GM23338 (cell line): Measurements from ENCODE around the gene ZNF22. TPM values are rescaled to one million over a fixed set of nuclear protein-coding genes. Genes with fewer than 3 reads are reported as not detected.

ENCODE experiments used
- ATAC-seq: fragments of 200-7000 bp; cut with Tn5 transposase; 3 replicates; pipeline ENCODE4 v1.9.1; 2020
- DNase-seq: peaks from one replicate; pipeline ENCODE4 v3.0.0-alpha.2; 2015; ENCODE audit warnings: low spot score
- H2AFZ ChIP-seq: fragments of 200-600 bp; sonication (generic); 2 replicates; pipeline ENCODE4 v1.8.0; 2016; ENCODE audit warnings: antibody characterized with exemption, mild to moderate bottlenecking, moderate library complexity
- H3F3A ChIP-seq: fragments of 200-600 bp; sonication (generic); replicated peaks from 2 replicates; pipeline ENCODE4 v1.8.0; 2017; ENCODE audit warnings: antibody characterized with exemption, mixed run types, low read depth
- H3K27ac ChIP-seq: fragments of 200-600 bp; sonication (generic); 2 replicates; pipeline ENCODE4 v1.6.1; 2016; ENCODE audit warnings: low read depth
- H3K27me3 ChIP-seq: fragments of 200-600 bp; sonication (generic); 2 replicates; pipeline ENCODE4 v1.8.0; 2016; ENCODE audit warnings: mild to moderate bottlenecking, mixed run types, moderate library complexity; ENCODE audit not compliant: insufficient read depth
- H3K36me3 ChIP-seq: fragments of 200-600 bp; sonication (generic); 2 replicates; pipeline ENCODE4 v1.8.0; 2016; ENCODE audit warnings: mild to moderate bottlenecking; ENCODE audit not compliant: insufficient read depth
- H3K4me1 ChIP-seq: fragments of 200-600 bp; sonication (generic); 2 replicates; pipeline ENCODE4 v1.8.0; 2016; ENCODE audit warnings: mild to moderate bottlenecking, moderate library complexity; ENCODE audit not compliant: insufficient read depth
- H3K4me2 ChIP-seq: fragments of 200-600 bp; sonication (generic); 2 replicates; pipeline ENCODE4 v1.7.1; 2017; ENCODE audit warnings: mixed run types
- H3K4me3 ChIP-seq: fragments of 200-600 bp; sonication (generic); 2 replicates; pipeline ENCODE4 v1.6.1; 2016; ENCODE audit warnings: mixed run types
- H3K79me2 ChIP-seq: fragments of 200-600 bp; sonication (generic); replicated peaks from 2 replicates; pipeline ENCODE4 v1.8.0; 2017; ENCODE audit warnings: mild to moderate bottlenecking; ENCODE audit not compliant: insufficient read depth
- H3K9me2 ChIP-seq: fragments of 200-600 bp; sonication (generic); 2 replicates; pipeline ENCODE4 v1.8.0; 2017; ENCODE audit not compliant: insufficient read depth
- H4K20me1 ChIP-seq: fragments of 200-600 bp; sonication (generic); replicated peaks from 2 replicates; pipeline ENCODE4 v1.8.0; 2017; ENCODE audit warnings: mild to moderate bottlenecking; ENCODE audit not compliant: insufficient read depth
- H3K27ac Mint-ChIP-seq: 2 replicates; pipeline ENCODE4 v1.8.0; 2020; ENCODE audit warnings: inconsistent platforms, mild to moderate bottlenecking, moderate library complexity, mixed read lengths
- H3K27me3 Mint-ChIP-seq: 3 replicates; pipeline ENCODE4 v1.8.0; 2022; ENCODE audit warnings: low read depth, mild to moderate bottlenecking, moderate library complexity, mixed read lengths, inconsistent platforms; ENCODE audit not compliant: insufficient read depth, poor library complexity
- H3K36me3 Mint-ChIP-seq: 3 replicates; pipeline ENCODE4 v1.8.0; 2021; ENCODE audit warnings: low read depth, mild to moderate bottlenecking, inconsistent platforms, moderate library complexity, mixed read lengths
- H3K4me1 Mint-ChIP-seq: 3 replicates; pipeline ENCODE4 v1.8.0; 2020; ENCODE audit warnings: mild to moderate bottlenecking, inconsistent platforms, mixed read lengths
- H3K4me3 Mint-ChIP-seq: 3 replicates; pipeline ENCODE4 v1.8.0; 2021; ENCODE audit warnings: moderate library complexity, mild to moderate bottlenecking, inconsistent platforms, mixed read lengths
- H3K9me3 Mint-ChIP-seq: 3 replicates; pipeline ENCODE4 v1.8.0; 2020; ENCODE audit warnings: moderate library complexity, mild to moderate bottlenecking, inconsistent platforms, mixed read lengths
- CREB1 ChIP-seq: fragments of 250-450 bp; sonication (Bioruptor Pico); IDR thresholded peaks from 2 replicates; pipeline ENCODE4 v1.5.0; 2020; ENCODE audit warnings: low read depth, mild to moderate bottlenecking, moderate library complexity
- POLR2AphosphoS5 ChIP-seq: IDR thresholded peaks from 2 replicates; pipeline ENCODE4 v1.6.1; 2016; ENCODE audit warnings: antibody characterized with exemption, low read depth
- ZNF114 ChIP-seq: fragments of 250-450 bp; sonication (Bioruptor Pico); IDR thresholded peaks from 2 replicates; pipeline ENCODE4 v1.5.0; 2020; ENCODE audit warnings: mild to moderate bottlenecking, moderate library complexity
- ZNF331 ChIP-seq: fragments of 250-450 bp; sonication (Bioruptor Pico); IDR thresholded peaks from 2 replicates; pipeline ENCODE4 v1.5.0; 2020; ENCODE audit warnings: low read depth, mild to moderate bottlenecking, moderate library complexity
- polyA plus RNA-seq: library from polyadenylated mRNA; unstranded; fragments of >200 nt; fragmentation: Nextera tagmentation; extraction: Ambion mirVana; gene quantifications from 2 replicates; pipeline ENCODE4 v1.2.1, GENCODE V29; 2016
- total RNA-seq: library from RNA; depleted of rRNA; stranded (reverse); fragments of >200 nt; shearing (Covaris generic); gene quantifications from 2 replicates; pipeline ENCODE4 v1.2.3, GENCODE V29; 2014
- TF ChIP-seq, protein P1 (sequence below): fragments of 250-450 bp; sonication (Bioruptor Pico); IDR thresholded peaks from 2 replicates; pipeline ENCODE4 v1.5.0; 2020; ENCODE audit warnings: mild to moderate bottlenecking, moderate library complexity
- TF ChIP-seq, protein P2 (sequence below): IDR thresholded peaks from 2 replicates; pipeline ENCODE4 v1.6.1; 2016; ENCODE audit warnings: antibody characterized with exemption
- TF ChIP-seq, protein P3 (sequence below): IDR thresholded peaks from one replicate; pipeline ENCODE4 v1.6.1; 2018; ENCODE audit warnings: antibody characterized with exemption; ENCODE audit not compliant: unreplicated experiment

Gene ZNF22
- total and polyA plus RNA-seq, 2 experiments from 2014 or later: 40.5 to 81.8 TPM

DNA sequence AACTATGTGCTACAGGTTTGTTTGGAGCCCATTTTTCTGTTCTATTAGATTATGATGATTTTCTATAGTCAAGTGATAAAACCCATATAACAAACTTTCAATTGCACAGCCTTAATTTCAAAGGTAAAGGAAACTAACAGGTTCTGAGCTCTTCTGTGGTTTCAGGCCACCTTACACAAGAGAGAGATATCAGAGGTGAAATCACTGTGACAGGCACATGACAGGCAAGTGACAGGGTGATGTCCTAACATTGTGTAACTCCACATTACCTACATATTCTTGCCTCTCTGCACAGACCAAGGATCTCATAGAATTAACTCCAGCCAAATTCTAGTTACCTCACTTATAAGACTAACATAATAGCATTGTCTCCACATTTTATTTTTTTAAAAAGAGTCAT is 35.0 kb downstream of the ZNF22 start:
- H3K4me1 ChIP-seq: no peaks in the 10 kb centered on the region
- no peak overlapping the region for H2AFZ ChIP-seq
- H3K4me1 Mint-ChIP-seq: no peaks in the 10 kb centered on the region
- H3K9me3 Mint-ChIP-seq: peaks cover 22% of the 10 kb centered on the region
- no peaks in the 10 kb centered on the region for H3F3A ChIP-seq
- H3K27me3 Mint-ChIP-seq: peaks cover 5% of the 10 kb centered on the region
- H3K36me3 Mint-ChIP-seq: peaks cover 12% of the 10 kb centered on the region
- H4K20me1 ChIP-seq: no peaks in the 10 kb centered on the region
- no peak overlapping the region for H3K27ac ChIP-seq
- no peaks in the 10 kb centered on the region for H3K9me2 ChIP-seq
- ATAC-seq (no peak), DNase-seq (no peak)
- H3K36me3 ChIP-seq: no peaks in the 10 kb centered on the region
- H3K4me3 ChIP-seq: no peak overlapping the region
- H3K27me3 ChIP-seq: no peaks in the 10 kb centered on the region
- H3K4me2 ChIP-seq: no peak overlapping the region
- H3K79me2 ChIP-seq: no peaks in the 10 kb centered on the region
- no peak overlapping the region for H3K27ac Mint-ChIP-seq
- no peak overlapping the region for H3K4me3 Mint-ChIP-seq
- no peak for TF ChIP-seq ZNF331
- TF ChIP-seq CREB1 (CRISPR knock-in tag): no peak
- no peak for TF ChIP-seq POLR2AphosphoS5
- TF ChIP-seq, protein P1, sequence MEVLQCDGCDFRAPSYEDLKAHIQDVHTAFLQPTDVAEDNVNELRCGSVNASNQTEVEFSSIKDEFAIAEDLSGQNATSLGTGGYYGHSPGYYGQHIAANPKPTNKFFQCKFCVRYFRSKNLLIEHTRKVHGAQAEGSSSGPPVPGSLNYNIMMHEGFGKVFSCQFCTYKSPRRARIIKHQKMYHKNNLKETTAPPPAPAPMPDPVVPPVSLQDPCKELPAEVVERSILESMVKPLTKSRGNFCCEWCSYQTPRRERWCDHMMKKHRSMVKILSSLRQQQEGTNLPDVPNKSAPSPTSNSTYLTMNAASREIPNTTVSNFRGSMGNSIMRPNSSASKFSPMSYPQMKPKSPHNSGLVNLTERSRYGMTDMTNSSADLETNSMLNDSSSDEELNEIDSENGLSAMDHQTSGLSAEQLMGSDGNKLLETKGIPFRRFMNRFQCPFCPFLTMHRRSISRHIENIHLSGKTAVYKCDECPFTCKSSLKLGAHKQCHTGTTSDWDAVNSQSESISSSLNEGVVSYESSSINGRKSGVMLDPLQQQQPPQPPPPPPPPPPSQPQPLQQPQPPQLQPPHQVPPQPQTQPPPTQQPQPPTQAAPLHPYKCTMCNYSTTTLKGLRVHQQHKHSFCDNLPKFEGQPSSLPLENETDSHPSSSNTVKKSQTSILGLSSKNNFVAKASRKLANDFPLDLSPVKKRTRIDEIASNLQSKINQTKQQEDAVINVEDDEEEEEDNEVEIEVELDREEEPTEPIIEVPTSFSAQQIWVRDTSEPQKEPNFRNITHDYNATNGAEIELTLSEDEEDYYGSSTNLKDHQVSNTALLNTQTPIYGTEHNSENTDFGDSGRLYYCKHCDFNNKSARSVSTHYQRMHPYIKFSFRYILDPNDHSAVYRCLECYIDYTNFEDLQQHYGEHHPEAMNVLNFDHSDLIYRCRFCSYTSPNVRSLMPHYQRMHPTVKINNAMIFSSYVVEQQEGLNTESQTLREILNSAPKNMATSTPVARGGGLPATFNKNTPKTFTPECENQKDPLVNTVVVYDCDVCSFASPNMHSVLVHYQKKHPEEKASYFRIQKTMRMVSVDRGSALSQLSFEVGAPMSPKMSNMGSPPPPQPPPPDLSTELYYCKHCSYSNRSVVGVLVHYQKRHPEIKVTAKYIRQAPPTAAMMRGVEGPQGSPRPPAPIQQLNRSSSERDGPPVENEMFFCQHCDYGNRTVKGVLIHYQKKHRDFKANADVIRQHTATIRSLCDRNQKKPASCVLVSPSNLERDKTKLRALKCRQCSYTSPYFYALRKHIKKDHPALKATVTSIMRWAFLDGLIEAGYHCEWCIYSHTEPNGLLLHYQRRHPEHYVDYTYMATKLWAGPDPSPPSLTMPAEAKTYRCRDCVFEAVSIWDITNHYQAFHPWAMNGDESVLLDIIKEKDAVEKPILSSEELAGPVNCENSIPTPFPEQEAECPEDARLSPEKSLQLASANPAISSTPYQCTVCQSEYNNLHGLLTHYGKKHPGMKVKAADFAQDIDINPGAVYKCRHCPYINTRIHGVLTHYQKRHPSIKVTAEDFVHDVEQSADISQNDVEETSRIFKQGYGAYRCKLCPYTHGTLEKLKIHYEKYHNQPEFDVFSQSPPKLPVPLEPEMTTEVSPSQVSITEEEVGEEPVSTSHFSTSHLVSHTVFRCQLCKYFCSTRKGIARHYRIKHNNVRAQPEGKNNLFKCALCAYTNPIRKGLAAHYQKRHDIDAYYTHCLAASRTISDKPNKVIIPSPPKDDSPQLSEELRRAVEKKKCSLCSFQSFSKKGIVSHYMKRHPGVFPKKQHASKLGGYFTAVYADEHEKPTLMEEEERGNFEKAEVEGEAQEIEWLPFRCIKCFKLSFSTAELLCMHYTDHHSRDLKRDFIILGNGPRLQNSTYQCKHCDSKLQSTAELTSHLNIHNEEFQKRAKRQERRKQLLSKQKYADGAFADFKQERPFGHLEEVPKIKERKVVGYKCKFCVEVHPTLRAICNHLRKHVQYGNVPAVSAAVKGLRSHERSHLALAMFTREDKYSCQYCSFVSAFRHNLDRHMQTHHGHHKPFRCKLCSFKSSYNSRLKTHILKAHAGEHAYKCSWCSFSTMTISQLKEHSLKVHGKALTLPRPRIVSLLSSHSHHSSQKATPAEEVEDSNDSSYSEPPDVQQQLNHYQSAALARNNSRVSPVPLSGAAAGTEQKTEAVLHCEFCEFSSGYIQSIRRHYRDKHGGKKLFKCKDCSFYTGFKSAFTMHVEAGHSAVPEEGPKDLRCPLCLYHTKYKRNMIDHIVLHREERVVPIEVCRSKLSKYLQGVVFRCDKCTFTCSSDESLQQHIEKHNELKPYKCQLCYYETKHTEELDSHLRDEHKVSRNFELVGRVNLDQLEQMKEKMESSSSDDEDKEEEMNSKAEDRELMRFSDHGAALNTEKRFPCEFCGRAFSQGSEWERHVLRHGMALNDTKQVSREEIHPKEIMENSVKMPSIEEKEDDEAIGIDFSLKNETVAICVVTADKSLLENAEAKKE (CRISPR knock-in tag): no peak
- TF ChIP-seq, protein P2, sequence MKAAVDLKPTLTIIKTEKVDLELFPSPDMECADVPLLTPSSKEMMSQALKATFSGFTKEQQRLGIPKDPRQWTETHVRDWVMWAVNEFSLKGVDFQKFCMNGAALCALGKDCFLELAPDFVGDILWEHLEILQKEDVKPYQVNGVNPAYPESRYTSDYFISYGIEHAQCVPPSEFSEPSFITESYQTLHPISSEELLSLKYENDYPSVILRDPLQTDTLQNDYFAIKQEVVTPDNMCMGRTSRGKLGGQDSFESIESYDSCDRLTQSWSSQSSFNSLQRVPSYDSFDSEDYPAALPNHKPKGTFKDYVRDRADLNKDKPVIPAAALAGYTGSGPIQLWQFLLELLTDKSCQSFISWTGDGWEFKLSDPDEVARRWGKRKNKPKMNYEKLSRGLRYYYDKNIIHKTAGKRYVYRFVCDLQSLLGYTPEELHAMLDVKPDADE: no peak
- no peak for TF ChIP-seq ZNF114 (CRISPR knock-in tag)
- TF ChIP-seq, protein P3, sequence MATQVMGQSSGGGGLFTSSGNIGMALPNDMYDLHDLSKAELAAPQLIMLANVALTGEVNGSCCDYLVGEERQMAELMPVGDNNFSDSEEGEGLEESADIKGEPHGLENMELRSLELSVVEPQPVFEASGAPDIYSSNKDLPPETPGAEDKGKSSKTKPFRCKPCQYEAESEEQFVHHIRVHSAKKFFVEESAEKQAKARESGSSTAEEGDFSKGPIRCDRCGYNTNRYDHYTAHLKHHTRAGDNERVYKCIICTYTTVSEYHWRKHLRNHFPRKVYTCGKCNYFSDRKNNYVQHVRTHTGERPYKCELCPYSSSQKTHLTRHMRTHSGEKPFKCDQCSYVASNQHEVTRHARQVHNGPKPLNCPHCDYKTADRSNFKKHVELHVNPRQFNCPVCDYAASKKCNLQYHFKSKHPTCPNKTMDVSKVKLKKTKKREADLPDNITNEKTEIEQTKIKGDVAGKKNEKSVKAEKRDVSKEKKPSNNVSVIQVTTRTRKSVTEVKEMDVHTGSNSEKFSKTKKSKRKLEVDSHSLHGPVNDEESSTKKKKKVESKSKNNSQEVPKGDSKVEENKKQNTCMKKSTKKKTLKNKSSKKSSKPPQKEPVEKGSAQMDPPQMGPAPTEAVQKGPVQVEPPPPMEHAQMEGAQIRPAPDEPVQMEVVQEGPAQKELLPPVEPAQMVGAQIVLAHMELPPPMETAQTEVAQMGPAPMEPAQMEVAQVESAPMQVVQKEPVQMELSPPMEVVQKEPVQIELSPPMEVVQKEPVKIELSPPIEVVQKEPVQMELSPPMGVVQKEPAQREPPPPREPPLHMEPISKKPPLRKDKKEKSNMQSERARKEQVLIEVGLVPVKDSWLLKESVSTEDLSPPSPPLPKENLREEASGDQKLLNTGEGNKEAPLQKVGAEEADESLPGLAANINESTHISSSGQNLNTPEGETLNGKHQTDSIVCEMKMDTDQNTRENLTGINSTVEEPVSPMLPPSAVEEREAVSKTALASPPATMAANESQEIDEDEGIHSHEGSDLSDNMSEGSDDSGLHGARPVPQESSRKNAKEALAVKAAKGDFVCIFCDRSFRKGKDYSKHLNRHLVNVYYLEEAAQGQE: no peak
